GOT3 (cell line): ENCODE measurements around the gene DLG2.

Experiments used
- DNase-seq: peaks from one replicate; lab custom pipeline; 2025; ENCODE audit warnings: mixed read lengths; lab: John Stamatoyannopoulos, UW

Gene DLG2

DNA sequence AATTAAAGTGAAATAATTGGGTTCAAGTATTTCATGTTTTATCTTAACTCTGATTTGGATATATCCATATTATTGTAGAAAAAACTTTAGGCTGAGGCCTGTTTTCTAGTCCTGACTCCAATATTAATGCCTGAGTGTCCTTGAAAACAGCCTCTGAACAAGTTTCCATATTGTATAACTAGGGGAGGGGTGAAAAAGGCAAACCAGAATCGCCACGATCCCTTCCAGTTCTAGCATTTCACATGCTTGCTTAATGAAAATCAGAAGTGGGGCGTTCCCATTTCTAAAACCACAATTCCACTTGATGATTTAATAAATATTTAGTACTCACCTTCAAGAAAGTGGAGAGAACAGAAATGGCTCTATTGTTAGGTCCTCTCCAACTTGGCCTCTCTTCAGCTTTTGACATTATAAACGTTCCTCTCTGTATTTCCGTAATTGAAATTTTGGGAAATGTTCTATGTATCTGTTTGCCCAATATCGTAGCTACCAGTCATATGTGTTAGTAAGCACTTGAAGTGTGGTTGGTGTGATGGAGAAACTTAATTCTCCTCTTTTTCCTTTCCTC is 1779.6 kb downstream of the DLG2 start:
- DNase-seq = no peak

DNA sequence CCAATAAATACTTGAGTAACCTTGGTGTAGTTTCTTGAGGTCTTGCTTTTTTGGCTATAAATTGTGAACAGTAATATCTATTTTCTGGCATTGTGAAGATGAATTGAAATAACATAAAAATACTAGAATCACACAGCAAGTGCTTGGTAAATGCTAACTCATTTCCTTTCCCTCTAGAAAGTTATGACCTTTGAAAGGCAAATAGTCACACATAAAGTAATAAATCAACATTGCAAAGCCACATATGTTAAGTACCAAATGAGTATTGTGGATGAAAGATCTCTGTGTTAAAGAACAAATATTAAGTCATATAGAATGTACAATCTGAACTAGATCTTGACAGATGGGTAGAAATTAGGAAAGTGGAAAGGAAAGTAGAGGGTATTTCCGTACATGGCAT is 1781.3 kb downstream of the DLG2 start:
- no peak for DNase-seq

DNA sequence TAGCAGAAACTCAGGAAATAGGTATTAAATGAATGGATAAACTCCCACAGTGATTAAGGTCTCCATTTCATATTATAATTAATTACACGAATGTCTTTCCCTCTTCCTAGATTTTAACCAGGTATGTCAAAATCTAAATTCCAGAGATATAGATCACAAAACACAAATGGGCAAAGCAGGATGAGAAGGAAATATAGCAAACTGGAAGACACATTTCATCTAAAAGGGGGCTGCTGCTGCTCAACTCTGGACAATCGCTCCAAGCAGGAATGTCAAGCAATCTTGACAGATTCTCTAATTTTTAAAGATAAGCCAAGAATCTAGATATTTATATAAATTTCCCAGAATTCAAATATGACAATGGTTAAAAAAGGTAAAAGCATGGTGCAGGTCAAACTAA is 1786.8 kb downstream of the DLG2 start:
- DNase-seq = no peak

DNA sequence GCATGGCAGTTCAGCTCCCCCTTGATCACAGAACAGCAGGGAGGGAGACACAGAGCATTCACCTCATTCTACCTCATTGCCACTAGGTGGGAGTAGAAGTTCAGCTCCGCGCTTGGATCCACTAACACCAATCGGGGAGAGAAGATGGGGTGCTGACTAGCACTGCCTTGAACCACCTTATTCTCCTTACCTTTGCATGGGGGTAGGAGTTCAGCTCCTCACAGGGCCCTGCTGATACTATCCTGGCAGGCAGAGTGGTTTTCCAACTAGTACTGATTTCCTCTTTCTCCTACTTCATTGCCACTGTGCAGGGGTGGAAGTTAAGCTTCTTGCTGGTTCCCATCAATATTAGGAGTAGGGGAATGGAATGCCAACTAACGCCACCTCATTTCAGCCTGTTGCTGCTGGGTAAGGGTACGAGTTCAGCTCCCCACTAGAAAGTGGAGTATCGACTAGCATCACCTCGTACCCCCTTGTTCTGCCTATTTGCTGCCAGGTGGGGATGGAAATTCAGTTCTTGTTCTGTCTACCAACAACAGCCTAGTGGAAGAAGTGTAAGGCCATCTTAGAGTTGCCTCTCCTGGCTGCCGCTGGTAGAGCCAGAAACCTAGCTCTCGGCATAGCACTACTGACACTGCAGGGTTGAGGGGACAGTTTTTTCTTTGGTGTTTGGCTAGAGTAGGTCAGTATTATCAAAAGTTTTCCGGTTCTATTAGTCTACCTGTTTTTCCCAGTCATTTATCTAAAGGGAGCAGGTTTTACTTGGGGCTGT is 1790.1 kb downstream of the DLG2 start:
- DNase-seq = no peak

DNA sequence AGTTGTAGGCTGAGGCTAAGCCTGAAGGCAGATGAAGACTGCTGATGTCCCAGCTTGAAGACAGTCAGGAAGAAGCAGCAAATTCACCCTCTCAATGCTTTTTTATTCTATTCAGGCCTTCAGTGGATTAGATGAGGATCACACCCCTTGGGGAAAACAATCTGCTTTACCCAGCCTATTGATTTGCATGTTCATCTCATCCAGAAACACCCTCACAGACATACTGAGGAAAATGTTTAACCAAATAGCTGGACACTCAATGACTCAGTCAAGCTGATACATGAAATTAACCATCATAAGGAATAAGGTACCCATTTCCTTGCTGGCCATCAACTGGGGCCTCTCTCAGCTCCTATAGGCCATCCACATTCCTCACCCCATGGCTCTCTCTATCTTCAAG is 1791.1 kb downstream of the DLG2 start:
- no peak for DNase-seq

DNA sequence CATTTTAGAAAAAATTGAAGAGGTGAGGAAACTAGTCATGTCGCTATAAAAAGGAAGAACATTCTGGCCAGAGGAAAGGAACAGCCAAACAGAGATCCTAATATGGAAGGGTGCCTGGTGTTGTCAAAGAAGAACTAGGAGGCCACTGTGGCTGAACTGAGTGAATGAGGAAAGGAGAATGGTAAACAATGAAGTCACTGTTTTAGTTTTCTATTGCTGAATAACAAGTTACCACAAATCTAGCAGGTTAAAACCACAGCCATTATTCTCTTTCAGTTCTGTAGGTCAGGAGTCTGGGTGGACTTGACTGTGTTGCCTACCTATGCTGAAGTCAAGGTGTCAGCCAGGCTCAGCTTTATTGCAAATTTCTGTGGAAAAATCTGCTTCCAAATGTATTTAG is 1791.7 kb downstream of the DLG2 start:
- DNase-seq = no peak

DNA sequence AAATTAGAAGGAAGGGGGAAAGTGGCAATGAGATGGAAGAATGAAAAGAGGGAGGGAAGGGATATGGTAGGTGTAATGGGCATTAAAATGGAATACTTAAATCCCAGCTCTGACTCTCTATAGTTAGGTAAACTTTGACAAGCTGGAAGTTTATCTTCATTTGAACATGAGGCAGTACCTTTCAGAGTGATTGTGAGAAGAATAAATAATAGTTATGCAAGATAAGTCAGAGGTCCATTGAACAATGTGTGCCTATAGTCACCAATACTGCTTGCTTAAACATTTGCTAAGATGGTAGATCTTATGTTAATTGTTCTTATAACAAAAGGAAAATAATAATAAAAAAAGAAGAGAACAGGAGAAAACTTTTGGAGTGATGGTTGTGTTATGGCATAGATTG is 1795.2 kb downstream of the DLG2 start:
- DNase-seq = no peak

DNA sequence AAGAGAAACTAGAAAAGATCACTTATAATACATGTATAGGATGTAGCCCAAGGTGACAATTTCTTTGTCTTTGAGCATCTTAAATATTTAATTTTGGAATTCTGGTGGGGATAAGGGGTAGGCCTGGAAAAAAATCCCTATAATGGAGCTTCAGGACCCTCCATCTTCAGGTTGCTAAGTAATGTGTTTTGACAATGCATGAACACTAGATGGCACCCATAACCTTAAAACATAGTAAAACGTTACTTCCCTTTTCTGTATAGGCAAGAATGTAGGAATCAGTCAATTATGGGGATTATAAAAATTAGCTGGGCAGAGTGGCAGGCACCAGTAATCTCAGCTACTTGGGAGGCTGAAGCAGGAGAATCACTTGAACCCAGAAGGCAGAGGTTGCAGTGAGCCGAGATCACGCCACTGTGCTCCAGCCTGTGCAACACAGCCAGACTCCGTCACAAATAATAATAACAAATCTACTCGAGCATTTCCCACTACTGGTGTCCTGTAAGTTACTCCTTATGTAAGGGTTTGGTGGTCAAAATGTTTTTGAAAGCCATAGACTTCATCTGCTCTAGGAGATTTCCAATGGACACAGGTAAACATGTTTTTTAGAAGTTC is 1799.1 kb downstream of the DLG2 start:
- DNase-seq = no peak

DNA sequence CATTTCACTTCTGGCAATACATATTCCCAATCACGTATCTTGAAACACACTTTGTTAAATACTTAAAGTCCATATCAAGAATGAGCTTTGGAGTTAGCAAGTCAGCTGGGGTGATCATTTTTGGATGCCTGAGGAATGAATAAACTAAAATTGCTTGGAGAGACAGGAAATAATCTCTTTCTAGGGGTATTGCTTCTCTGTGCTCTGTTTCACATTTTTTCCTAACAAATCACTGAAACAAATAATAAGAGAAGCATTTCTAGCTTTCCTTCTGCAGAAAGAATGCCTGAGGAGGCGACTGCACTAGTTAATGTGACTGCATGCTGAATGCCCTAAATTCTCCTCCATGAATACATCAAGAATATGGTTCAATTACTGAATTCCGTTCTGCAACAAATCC is 1799.6 kb downstream of the DLG2 start:
- DNase-seq = no peak

DNA sequence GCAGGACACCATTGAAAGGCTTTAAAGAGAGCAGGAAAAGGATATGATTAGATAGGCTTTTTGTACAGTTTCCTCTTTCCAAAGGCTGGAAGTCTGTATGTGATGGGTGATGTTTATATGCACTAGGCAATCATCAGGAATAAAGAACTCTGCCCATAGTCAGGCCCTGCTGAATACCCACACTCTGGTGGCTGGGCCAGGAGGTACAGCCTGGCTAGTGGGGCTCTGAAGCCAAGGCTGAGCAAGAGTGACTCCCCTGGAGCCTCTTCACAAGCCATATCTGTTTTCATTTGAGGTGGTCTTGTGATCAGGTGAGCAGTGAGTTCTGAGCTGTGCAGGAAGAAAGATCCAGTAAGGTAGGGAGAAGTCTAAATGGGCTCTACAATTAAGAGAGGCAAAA is 1801.1 kb downstream of the DLG2 start:
- DNase-seq = no peak

DNA sequence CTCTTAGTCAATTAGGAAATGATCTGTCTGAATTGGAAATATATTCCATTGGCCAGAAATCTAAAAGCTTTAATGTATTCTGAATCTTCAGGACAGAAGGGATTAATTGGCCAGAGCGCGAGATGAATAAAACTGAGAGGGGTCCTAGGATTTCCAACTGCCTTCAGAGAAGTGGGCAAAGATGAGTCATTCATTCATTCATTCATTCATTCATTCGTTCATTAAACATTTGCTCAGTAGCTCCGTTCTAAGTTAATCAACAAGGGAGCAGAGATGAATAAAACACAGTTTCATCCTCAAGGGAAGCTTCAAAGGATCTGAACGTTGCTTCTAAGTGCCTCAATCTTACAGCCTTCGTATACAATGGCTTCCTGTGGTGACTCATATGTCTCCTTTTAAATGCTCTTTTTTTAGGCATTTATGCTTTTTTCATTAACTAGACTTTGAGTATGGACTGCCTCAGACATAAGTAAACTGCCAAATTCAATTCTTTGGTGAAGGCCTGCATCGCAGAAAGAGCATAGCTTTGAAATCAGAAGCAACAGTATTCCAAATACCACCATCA is 1803.6 kb downstream of the DLG2 start:
- DNase-seq = no peak

DNA sequence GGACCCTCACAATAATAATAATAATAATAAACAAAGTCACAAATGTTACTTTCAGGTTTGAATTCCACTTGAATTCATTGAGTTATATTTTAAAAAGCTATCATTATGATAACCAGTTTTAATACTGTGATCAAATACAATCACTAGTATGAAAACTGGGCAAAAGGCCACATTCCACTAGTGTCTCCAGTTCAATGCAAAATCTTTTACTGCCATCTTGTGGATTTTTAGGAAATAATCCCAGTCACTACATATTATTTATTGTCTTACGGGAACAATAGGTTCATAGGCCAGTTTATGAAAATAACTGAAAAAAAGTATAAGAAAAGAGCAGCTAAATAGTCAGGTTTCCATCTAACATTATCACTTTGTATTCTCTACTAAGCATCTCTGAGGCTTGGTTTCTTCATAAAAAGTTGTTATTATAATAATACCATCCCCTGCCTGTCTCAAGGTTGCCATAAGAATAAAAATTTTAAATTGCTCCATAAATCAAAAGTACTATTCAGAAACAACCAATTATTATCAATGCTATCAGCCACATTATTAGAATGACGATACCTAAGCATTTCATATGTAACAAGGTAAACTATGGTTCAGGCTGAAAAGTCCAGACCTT is 1807.1 kb downstream of the DLG2 start:
- DNase-seq = no peak

DNA sequence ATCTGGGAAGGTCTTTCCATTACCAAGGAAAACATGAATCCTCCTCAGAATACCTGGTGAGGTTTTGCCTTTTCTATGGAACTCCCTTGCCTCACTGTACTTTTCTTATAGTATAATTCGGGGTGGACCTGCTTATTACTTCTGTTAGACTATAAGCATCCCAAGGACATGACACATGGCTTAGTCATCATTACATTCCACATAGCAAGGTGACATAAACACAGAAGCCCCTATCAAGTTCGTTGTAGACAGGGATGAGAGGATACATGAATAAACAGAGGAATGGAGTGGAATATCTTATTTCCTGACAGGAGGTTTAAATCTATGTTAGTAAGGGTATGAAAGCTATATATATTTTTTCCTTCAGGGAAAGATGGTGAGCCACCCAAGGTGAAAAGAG is 1808.8 kb downstream of the DLG2 start:
- no peak for DNase-seq

DNA sequence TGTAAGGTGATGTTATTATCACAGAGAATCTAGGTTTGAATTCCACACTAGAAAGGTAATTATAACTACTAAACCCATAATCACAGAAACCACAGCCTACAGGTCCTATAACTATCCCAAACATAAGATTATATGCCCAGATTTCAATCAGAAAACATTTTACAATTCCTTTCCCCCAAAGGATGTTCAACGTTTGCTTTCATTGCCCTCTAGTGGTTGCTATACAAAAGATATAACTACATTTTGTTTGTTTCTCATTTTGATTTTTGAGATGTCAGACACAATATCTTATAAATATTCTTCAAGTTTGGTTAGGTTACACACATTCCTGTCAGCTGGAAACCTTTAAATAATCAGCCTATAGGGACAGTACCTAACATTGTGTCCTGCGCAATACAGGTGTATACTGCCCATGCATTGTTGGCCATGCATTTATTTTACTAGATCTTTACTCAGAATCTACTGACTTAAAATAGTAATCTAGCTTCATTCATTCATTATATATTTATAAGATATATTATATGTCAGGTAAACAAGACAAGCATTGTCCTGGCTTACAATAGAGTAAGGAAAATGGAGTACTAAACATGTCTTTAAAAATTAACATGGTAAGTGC is 1810.5 kb downstream of the DLG2 start:
- DNase-seq = no peak

DNA sequence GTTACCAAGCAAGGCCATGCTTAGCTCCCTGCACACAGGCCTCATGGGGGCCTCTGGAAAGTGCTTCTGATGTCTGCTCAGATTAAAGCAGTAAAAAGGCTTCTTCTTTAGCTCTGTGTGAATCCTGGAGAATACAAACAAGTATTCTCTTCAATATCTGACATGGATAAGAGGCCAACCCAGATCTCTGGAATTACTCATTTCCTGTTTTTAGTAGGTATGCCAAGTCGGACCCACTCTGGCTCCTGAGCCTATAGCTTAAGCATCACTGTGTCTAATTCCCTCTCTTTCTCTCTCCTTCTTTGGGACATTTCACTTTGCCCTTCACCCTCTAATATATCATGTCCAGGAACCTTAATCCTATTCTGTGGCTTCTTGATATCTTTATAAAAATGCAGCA is 1811.4 kb downstream of the DLG2 start:
- no peak for DNase-seq

DNA sequence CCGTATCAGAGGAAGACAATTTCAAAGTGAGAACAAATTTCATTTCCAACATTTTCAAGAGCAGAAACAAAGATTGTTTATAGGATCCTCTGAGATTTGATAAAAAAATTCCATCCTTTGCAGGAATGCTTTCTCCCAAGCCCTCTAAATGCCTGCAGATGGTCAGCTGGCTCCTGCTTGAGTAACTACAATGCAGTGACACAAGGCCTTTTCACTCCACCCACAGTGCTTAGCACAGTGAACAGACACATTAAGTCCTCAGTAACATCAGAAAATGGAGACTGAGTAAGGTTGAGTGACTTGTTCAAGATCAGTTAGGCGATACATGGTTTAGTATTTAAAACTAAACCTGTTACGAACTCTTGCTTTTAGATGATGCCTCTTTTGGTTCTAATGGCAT is 1813.8 kb downstream of the DLG2 start:
- DNase-seq = no peak

DNA sequence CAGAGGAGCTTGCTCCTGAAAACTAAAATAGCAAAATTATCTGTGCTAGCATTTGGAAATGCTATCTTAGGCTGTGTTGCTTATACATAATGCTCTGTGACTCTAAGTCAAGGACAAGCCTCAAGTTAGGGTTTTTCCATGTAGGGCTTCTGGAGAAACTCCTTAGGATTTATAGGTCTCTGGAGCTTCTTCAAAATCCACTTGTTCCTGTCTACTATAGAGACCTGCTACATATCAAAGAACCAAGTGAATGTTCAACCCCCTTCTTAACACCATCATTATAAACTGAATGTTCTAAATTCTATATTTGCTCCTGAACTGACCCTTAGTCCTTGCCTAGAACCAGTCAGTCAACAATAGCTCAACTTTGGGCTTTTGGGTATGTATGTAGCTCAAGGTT is 1817.9 kb downstream of the DLG2 start:
- no peak for DNase-seq

DNA sequence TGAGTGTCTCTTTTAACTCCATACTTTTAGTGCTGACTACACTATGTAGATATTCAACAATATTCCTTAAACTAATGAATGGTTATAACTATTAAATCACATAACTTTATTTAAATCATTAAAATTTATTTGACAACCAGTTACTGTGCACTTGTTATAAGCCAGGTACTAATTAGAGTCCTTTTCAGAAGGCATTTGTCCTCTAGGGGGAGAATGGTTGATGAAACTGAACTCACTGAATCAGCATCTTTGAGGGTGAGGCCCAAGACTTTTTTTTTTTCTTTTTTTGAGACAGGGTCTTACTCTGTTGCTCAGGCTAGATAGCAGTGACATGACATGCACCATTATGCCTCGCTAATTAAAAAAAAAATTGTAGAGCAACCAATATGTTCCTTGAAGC is 1825.3 kb downstream of the DLG2 start:
- no peak for DNase-seq

DNA sequence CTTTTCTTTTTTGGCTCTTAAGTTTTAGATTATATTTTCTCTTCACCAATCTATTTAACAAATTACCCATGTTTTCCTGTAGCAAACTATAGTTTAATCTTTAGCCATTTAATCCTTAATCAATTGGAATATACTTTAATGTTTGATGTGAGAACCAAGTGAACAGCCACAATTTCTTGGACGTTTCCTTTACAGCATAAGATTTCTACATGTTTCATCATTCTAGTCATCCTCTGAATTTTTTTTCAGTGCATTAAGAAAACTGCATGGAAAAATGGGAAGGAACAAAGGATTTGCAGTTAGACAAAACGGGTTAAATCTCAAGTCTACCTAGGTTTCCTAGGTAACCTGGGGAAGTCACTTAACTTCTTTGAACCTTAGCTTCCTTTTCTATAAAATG is 1833.8 kb downstream of the DLG2 start:
- no peak for DNase-seq

DNA sequence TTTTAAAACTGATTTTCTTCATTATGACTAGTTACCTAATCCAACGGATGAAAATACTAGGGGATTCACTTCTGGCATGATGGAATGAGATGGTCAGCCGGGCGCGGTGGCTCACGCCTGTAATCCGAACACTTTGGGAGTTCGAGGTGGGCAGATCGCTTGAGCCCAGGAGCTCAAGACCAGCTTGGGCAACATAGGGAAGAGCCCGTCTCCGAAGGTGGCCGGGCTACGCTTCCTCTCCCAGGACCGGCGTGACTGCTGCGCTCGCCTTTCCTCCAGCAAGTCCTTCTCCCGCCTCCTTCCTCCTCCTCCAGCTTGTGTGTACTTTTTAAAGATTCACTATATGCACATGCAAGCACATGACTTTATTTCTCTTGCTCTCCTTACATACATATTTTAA is 1835.6 kb downstream of the DLG2 start:
- no peak for DNase-seq

DNA sequence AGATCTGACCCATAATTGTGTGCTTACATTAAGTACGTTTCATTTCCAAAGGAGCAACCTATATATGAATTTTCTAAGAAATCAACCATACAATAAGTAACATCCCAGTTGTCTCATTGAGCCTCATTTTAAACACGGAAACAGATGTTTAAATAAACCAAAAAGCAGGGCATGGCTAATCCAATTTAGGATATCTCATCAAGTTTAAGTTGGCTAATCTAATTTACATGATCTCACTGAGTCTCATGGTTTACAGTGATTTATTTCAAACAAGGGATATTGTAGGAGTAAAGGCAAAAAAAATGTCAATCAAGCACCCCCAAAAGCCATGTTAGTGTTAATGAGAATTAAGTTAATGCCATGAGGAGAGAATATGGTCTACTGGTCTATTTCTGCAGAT is 1841.2 kb downstream of the DLG2 start:
- no peak for DNase-seq

DNA sequence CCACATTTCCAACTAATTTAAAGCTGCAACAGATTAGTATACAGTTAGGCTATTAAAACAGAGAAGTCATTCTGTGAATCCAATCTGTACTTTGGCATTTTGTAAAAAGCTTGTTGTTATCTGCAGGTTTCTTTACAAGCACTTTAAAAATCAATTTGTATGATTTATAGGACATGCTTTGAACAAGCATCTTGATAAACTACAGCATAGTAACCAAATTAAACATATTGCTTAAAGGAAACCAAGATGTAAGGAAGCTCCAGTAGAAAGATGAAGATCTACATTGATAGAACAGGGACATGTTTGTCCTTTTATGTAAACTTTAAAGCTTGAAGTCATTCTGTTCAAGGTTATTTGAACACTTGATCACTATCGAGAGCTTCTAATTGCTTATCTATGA is 1842.7 kb downstream of the DLG2 start:
- no peak for DNase-seq

DNA sequence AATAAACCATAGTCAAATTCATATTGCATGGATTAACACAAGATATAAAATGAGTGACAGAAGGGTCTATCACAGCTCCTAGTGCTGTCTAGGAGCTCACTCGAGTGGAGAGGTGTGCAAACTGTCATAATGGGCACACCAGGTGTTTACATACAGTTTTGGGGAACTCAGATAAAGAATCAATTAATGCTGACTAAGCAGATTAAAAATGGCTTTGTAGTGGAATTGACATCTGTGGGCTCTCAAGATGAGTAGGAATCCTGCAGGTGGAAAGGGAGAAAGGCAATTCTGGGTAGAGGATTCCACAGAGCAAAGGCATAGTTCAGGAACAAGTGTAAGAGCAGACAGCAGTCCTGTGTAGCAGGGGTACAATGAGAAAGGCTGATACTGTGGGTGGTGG is 1844.8 kb downstream of the DLG2 start:
- no peak for DNase-seq
